GM18511 (cell line): ENCODE data around the gene CLDN7.
"Not testable (repeated sequence)": the region's sequence is repeated elsewhere in the genome, so short reads cannot be mapped to it uniquely, and the experiment has no call there.

Source experiments
- ATAC-seq: cut with Tn5 transposase; IDR thresholded peaks from one replicate; pipeline ENCODE4 v1.9.1; 2021; ENCODE audit warnings: mild to moderate bottlenecking, moderate library complexity; ENCODE audit not compliant: unreplicated experiment

CLDN7 gene

GRCh38 chr17:7256766-7257456 lies 5.4 kb downstream of the CLDN7 start:
- ATAC-seq, result no peak

DNA sequence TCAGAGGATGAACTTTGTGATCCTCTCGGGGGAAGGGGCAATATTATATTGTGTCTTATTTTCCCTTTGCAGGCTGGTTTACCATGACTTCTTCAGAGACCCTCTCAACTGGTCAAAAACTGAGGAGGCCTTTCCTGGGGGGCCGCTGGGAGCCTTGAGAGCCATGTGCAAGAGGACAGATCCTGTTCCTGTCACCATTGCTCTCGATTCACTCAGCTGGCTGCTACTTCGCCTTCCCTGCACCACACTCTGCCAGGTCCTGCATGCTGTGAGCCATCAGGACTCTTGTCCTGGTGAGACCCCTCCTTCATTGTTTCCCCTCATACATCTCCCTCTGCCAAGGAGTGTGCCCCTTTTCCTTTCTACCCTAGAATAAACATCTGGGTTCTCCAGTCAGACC lies 7.8 kb downstream of the CLDN7 start:
- ATAC-seq, result no peak

DNA sequence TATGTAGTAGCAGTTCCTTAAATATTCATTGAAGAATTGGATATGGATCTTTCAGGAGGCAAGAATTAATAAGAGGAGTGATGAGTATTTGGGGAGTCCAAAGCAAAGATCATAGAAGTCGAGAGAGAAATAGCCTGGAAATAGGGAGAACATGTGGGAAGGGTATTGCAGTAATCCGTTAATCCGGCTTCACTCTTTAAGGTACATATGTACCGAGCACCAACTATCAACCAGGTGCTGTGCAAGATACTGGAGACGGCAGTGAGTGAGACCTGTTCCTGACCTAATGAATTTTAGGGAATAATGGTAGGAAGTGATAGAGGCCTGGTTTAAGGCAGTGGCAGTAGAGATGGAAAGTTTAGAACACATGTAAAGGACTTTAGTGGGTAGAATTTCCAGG lies 9.2 kb downstream of the CLDN7 start:
- ATAC-seq, result no peak

- peak; percentile 64 for ATAC-seq
These were observed 9.9 kb downstream of the CLDN7 start, which contains the start of gene ELP5 for GRCh38 chr17:7252176-7253043. Gene ELP5, plus strand, starts transcription at chr17:7252215. Its CDS starts 336 bp downstream, at chr17:7252551.

- ATAC-seq, result peak; percentile 86
These were observed 10.6 kb downstream of the CLDN7 start, which contains the start of gene CTDNEP1 for GRCh38 chr17:7251661-7252175. Gene CTDNEP1, minus strand, starts transcription at chr17:7251734. Its CDS starts 438 bp downstream, at chr17:7251296.

GRCh38 chr17:7250695-7251627 lies 11.3 kb downstream of the CLDN7 start:
- no peak for ATAC-seq

DNA sequence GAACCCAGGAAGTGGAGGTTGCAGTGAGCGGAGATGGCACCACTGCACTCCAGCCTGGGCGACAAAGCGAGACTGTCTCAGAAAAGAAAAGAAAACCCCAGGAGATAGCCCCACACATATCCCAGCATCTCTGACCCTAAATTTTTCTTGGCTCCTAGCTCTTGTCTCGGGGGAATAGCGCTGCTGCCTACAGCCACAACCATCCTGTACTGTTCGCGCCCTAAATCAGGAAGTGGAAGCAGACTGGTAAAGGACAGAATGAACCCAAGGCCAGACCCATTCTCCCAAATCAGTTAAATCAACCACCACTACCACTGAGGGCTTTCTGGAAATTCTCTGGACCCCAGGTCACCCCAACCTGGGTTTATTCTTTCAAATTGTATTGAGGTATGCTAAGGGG lies 12.4 kb downstream of the CLDN7 start:
- ATAC-seq, result no peak

DNA sequence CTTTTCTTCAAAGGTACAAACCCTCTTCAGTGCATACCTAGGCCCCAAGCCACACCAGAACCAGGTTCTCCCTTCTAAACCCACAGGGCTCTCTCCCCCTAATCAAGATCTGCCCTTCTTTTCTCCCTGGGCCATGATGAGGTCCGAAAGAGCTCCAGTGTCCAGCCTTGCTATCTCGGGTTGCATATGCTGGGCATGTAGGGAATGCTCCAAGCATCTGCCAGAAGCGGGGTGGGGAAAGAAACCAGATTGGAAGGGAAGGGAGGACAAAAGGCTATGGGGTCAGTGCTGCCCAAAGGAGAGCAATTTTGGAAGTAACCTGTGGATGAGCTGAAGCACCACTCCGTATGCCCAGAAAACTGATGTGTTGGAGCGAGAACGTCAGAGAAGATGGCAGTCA lies 13.1 kb downstream of the CLDN7 start:
- no peak for ATAC-seq

GRCh38 chr17:7248796-7249195 lies 13.5 kb downstream of the CLDN7 start:
- ATAC-seq, result no peak

DNA sequence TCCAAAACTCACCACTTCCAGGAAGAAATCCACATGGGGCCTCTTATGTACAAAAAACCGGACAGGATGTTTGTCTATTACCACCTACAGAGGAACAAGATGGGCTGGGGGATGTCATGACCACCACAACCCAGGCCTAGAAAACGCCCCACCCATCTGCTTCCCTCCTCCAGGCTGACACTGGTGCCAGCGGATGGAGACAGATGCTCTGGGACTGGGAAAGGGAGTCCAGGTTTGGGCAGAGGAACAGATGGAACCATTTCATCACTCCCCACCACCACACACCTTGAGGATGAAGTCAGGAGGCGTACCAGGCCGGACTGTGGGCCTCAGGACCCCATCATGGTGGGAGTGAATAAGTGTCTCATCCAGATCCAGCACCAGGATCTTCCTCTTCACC lies 15.5 kb downstream of the CLDN7 start:
- ATAC-seq, result no peak

DNA sequence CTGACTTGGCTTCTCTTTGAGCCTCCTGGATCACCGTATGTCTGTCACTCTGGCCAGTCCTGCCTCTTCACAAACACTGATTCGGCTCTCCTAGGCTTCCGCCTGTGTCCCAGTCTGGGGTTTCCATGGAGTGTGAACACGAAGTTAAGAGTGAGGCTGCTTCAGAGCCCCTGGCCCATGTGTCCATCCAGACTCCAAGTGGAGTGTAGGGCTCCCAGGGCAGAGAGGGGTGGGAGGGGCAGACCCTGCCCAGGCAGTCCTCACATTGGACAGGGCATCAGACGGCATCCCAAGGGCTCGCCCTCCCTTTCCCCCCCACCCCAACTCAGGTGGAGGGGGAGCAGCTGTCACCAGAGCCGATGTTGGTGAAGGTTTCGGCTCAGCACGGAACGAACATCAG lies 18.4 kb downstream of the CLDN7 start:
- not testable (repeated sequence) for ATAC-seq

- ATAC-seq, result no peak
These were observed 18.9 kb downstream of the CLDN7 start for GRCh38 chr17:7243453-7243729.

- ATAC-seq, result peak; percentile 43
These were observed 19.4 kb downstream of the CLDN7 start for GRCh38 chr17:7242717-7243452.

- peak; percentile 36 for ATAC-seq
These were observed 20.2 kb downstream of the CLDN7 start, which contains the start of gene GABARAP for GRCh38 chr17:7241783-7242716. Gene GABARAP, minus strand, starts transcription at chr17:7242449. Its CDS starts 119 bp downstream, at chr17:7242330.

GRCh38 chr17:7241090-7241733 lies 21.1 kb downstream of the CLDN7 start:
- ATAC-seq, result no peak

GRCh38 chr17:7240375-7240774 lies 21.9 kb downstream of the CLDN7 start:
- ATAC-seq, result no peak

GRCh38 chr17:7239091-7240027 lies 22.9 kb downstream of the CLDN7 start, which contains the start of gene PHF23:
Gene PHF23, minus strand, starts transcription at chr17:7239457. Its CDS starts 178 bp downstream, at chr17:7239279.
- ATAC-seq, result peak; percentile 56
